Hepatocyte (in vitro differentiated cells): ENCODE measurements around the gene SH3BP1. TPM values are rescaled to one million over a fixed set of nuclear protein-coding genes. Genes with fewer than 3 reads are reported as not detected.
A peak's percentile ranks its signal among the peaks of the same experiment; 100 is the strongest.

Experiments
- DNase-seq: peaks from one replicate; pipeline ENCODE4 v3.0.0-alpha.2; 2016; ENCODE audit warnings: low spot score
- H2AFZ ChIP-seq: fragments of 200-600 bp; sonication (generic); 2 replicates; pipeline ENCODE4 v1.6.0; 2016; ENCODE audit warnings: antibody characterized with exemption, mild to moderate bottlenecking
- H3K27ac ChIP-seq: fragments of 200-600 bp; sonication (generic); 2 replicates; pipeline ENCODE4 v1.5.1; 2016; ENCODE audit warnings: mild to moderate bottlenecking
- H3K27me3 ChIP-seq: fragments of 200-600 bp; sonication (generic); 2 replicates; pipeline ENCODE4 v1.6.1; 2016
- H3K36me3 ChIP-seq: fragments of 200-600 bp; sonication (generic); replicated peaks from 2 replicates; pipeline ENCODE4 v1.5.1; 2016; ENCODE audit warnings: low read depth; ENCODE audit not compliant: insufficient read depth
- H3K4me1 ChIP-seq: fragments of 200-600 bp; sonication (generic); 2 replicates; pipeline ENCODE4 v1.5.1; 2016; ENCODE audit warnings: mild to moderate bottlenecking, moderate library complexity; ENCODE audit not compliant: insufficient read depth
- H3K4me2 ChIP-seq: fragments of 200-600 bp; sonication (generic); 2 replicates; pipeline ENCODE4 v1.6.0; 2016
- H3K4me3 ChIP-seq: fragments of 200-600 bp; sonication (generic); 2 replicates; pipeline ENCODE4 v1.5.1; 2016; ENCODE audit warnings: mild to moderate bottlenecking
- H3K79me2 ChIP-seq: fragments of 200-600 bp; sonication (generic); 2 replicates; pipeline ENCODE4 v1.6.0; 2017; ENCODE audit warnings: mild to moderate bottlenecking
- H3K9me2 ChIP-seq: fragments of 200-600 bp; sonication (generic); replicated peaks from 2 replicates; pipeline ENCODE4 v1.6.0; 2017; ENCODE audit warnings: mild to moderate bottlenecking; ENCODE audit not compliant: insufficient read depth
- H3K9me3 ChIP-seq: fragments of 200-600 bp; sonication (generic); 2 replicates; pipeline ENCODE4 v1.5.1; 2016; ENCODE audit warnings: low read depth, mild to moderate bottlenecking
- H4K20me1 ChIP-seq: fragments of 200-600 bp; sonication (generic); 2 replicates; pipeline ENCODE4 v1.6.0; 2016; ENCODE audit warnings: mild to moderate bottlenecking; ENCODE audit not compliant: insufficient read depth, poor library complexity, severe bottlenecking
- CTCF ChIP-seq: fragments of 200-600 bp; sonication (generic); IDR thresholded peaks from 2 replicates; pipeline ENCODE4 v1.5.1; 2016; ENCODE audit warnings: antibody characterized with exemption, mild to moderate bottlenecking; ENCODE audit not compliant: poor library complexity
- EZH2 ChIP-seq: fragments of 200-600 bp; sonication (generic); IDR thresholded peaks from 2 replicates; pipeline ENCODE4 v1.6.1; 2016; ENCODE audit warnings: antibody characterized with exemption, mild to moderate bottlenecking, borderline replicate concordance
- EZH2phosphoT487 ChIP-seq: fragments of 200-600 bp; sonication (generic); IDR thresholded peaks from one replicate; pipeline ENCODE4 v1.6.1; 2018; ENCODE audit warnings: antibody characterized with exemption, mild to moderate bottlenecking, low read depth, moderate library complexity; ENCODE audit not compliant: unreplicated experiment, severe bottlenecking
- WGBS: methylation state at CpG from one replicate; pipeline ENCODE4 v1.1.6; 2016; ENCODE audit warnings: low lambda C conversion rate; ENCODE audit errors: missing lambda C conversion rate; 5-methylcytosine and 5-hydroxymethylcytosine counted together
- polyA plus RNA-seq: library from polyadenylated mRNA; unstranded; fragments of >200 nt; fragmentation: Nextera tagmentation; extraction: Ambion mirVana; gene quantifications from 2 replicates; pipeline ENCODE4 v1.2.1, GENCODE V29; 2016
- total RNA-seq: library from RNA; depleted of rRNA; stranded (reverse); fragments of >200 nt; gene quantifications from 2 replicates; pipeline ENCODE4 v1.2.3, GENCODE V29; 2014

Gene SH3BP1
- total and polyA plus RNA-seq, 2 experiments from 2014 or later, result 12.3 to 14.0 TPM

- no peak for DNase-seq
- Histone ChIP-seq H3K4me1 (peaks cover 54% of the 10 kb centered on the region), H3K9me2 (no peaks in the 10 kb centered on the region), H3K27me3 (no peaks in the 10 kb centered on the region), H3K4me2 (peak overlapping the region; percentile 99), H3K9me3 (no peaks in the 10 kb centered on the region), H3K36me3 (no peaks in the 10 kb centered on the region), H3K79me2 (peaks cover 41% of the 10 kb centered on the region), H3K27ac (peak overlapping the region; percentile 95), H2AFZ (no peak overlapping the region), H4K20me1 (no peaks in the 10 kb centered on the region), H3K4me3 (peak overlapping the region; percentile 96)
- TF ChIP-seq CTCF, result no peak
- no peak for TF ChIP-seq EZH2phosphoT487
- no peak for TF ChIP-seq EZH2
- WGBS, result 75% methylated on average over 20 of the region's 24 CpGs
Observed at GRCh38 chr22:37640591-37641560, 1.4 kb downstream of the SH3BP1 start.

GRCh38 chr22:37641561-37641949 is 2.1 kb downstream of the SH3BP1 start:
- Histone ChIP-seq H3K79me2 (peaks cover 37% of the 10 kb centered on the region), H2AFZ (no peak overlapping the region), H3K4me3 (no peak overlapping the region), H3K9me2 (no peaks in the 10 kb centered on the region), H3K4me2 (peak overlapping the region; percentile 99), H3K4me1 (peaks cover 50% of the 10 kb centered on the region), H3K36me3 (no peaks in the 10 kb centered on the region), H3K27me3 (no peaks in the 10 kb centered on the region), H3K27ac (peak overlapping the region; percentile 95), H3K9me3 (no peaks in the 10 kb centered on the region), H4K20me1 (no peaks in the 10 kb centered on the region)
- 81% methylated on average over 5 of the region's 5 CpGs for WGBS
- DNase-seq, result no peak
- TF ChIP-seq CTCF (no peak), EZH2 (no peak), EZH2phosphoT487 (no peak)

- no peaks in the 10 kb centered on the region for H3K36me3 ChIP-seq
- peak; percentile 90 for TF ChIP-seq CTCF
- no peak for TF ChIP-seq EZH2
- no peak for TF ChIP-seq EZH2phosphoT487
- H3K4me3 ChIP-seq, result no peak overlapping the region
- H3K27ac ChIP-seq, result no peak overlapping the region
- 41% methylated on average over 9 of the region's 9 CpGs for WGBS
- DNase-seq, result peak; percentile 90
- no peak overlapping the region for H3K4me2 ChIP-seq
- H4K20me1 ChIP-seq, result no peaks in the 10 kb centered on the region
- H3K9me3 ChIP-seq, result no peaks in the 10 kb centered on the region
- peaks cover 29% of the 10 kb centered on the region for H3K79me2 ChIP-seq
- H2AFZ ChIP-seq, result no peak overlapping the region
- peaks cover 32% of the 10 kb centered on the region for H3K4me1 ChIP-seq
- H3K9me2 ChIP-seq, result no peaks in the 10 kb centered on the region
- H3K27me3 ChIP-seq, result no peaks in the 10 kb centered on the region
Observed at GRCh38 chr22:37643225-37643847, 3.9 kb downstream of the SH3BP1 start.
